SU-DHL-6 (cell line): Measurements from ENCODE around the gene CNP.

Experiments used
- H2AFZ ChIP-seq: fragments of 200-600 bp; sonication (generic); 2 replicates; pipeline ENCODE4 v1.6.1; 2014; ENCODE audit warnings: low read depth, mild to moderate bottlenecking, moderate library complexity, mixed read lengths, antibody characterized with exemption, low read length; ENCODE audit not compliant: severe bottlenecking
- H3F3A ChIP-seq: fragments of 200-600 bp; shearing (Covaris generic); 2 replicates; pipeline ENCODE4 v1.6.0; 2016; ENCODE audit warnings: antibody characterized with exemption, mild to moderate bottlenecking; ENCODE audit not compliant: insufficient read depth
- H3K27ac ChIP-seq: fragments of 200-600 bp; sonication (generic); 2 replicates; pipeline ENCODE4 v1.5.1; 2016; ENCODE audit warnings: low read depth, mild to moderate bottlenecking, low read length, moderate library complexity, mixed read lengths
- H3K27me3 ChIP-seq: fragments of 200-600 bp; sonication (generic), shearing (Covaris generic); 2 replicates; pipeline ENCODE4 v1.6.0; 2014; ENCODE audit warnings: mild to moderate bottlenecking, low read length
- H3K36me3 ChIP-seq: fragments of 200-600 bp; sonication (generic); 2 replicates; pipeline ENCODE4 v1.6.1; 2014; ENCODE audit warnings: mild to moderate bottlenecking, low read length, mixed read lengths
- H3K4me2 ChIP-seq: fragments of 300-600, 200-600 bp; shearing (Covaris generic), sonication (generic); 2 replicates; pipeline ENCODE4 v1.6.0; 2014; ENCODE audit warnings: low read length, low read depth, mild to moderate bottlenecking; ENCODE audit not compliant: poor library complexity, severe bottlenecking
- H3K4me3 ChIP-seq: fragments of 200-600 bp; sonication (generic); 2 replicates; pipeline ENCODE4 v1.5.1; 2014; ENCODE audit warnings: antibody characterized with exemption, low read length, mild to moderate bottlenecking, mixed read lengths; ENCODE audit not compliant: insufficient read depth, poor library complexity, severe bottlenecking
- H3K79me2 ChIP-seq: fragments of 200-600 bp; sonication (generic); 2 replicates; pipeline ENCODE4 v1.6.1; 2014; ENCODE audit warnings: mild to moderate bottlenecking, low read length, moderate library complexity; ENCODE audit not compliant: insufficient read depth
- H3K9ac ChIP-seq: fragments of 200-600 bp; sonication (generic); 2 replicates; pipeline ENCODE4 v1.7.0; 2014; ENCODE audit warnings: mild to moderate bottlenecking, low read length
- H3K9me2 ChIP-seq: fragments of 200-600 bp; sonication (generic); replicated peaks from 2 replicates; pipeline ENCODE4 v1.6.1; 2014; ENCODE audit warnings: low read length; ENCODE audit not compliant: insufficient read depth
- H3K9me3 ChIP-seq: fragments of 200-600 bp; sonication (generic); 2 replicates; pipeline ENCODE4 v1.6.1; 2014; ENCODE audit warnings: low read length, mixed read lengths; ENCODE audit not compliant: insufficient read depth
- H4K20me1 ChIP-seq: fragments of 200-600 bp; sonication (generic); 2 replicates; pipeline ENCODE4 v1.6.1; 2014; ENCODE audit warnings: low read depth, mild to moderate bottlenecking, antibody characterized with exemption, low read length, moderate library complexity, mixed read lengths
- EZH2phosphoT487 ChIP-seq: fragments of 200-600 bp; sonication (generic), shearing (Covaris generic); conservative IDR thresholded peaks from 2 replicates; pipeline ENCODE4 v1.6.1; 2018; ENCODE audit warnings: mild to moderate bottlenecking, antibody characterized with exemption, low read length, moderate library complexity, mixed read lengths
- TF ChIP-seq, protein P1 (sequence below): fragments of 200-600 bp; sonication (generic); IDR thresholded peaks from one replicate; pipeline ENCODE4 v1.5.1; 2017; ENCODE audit warnings: antibody characterized with exemption, mild to moderate bottlenecking, low read length, moderate library complexity; ENCODE audit not compliant: insufficient read depth, poor library complexity, severe bottlenecking

Gene CNP

DNA sequence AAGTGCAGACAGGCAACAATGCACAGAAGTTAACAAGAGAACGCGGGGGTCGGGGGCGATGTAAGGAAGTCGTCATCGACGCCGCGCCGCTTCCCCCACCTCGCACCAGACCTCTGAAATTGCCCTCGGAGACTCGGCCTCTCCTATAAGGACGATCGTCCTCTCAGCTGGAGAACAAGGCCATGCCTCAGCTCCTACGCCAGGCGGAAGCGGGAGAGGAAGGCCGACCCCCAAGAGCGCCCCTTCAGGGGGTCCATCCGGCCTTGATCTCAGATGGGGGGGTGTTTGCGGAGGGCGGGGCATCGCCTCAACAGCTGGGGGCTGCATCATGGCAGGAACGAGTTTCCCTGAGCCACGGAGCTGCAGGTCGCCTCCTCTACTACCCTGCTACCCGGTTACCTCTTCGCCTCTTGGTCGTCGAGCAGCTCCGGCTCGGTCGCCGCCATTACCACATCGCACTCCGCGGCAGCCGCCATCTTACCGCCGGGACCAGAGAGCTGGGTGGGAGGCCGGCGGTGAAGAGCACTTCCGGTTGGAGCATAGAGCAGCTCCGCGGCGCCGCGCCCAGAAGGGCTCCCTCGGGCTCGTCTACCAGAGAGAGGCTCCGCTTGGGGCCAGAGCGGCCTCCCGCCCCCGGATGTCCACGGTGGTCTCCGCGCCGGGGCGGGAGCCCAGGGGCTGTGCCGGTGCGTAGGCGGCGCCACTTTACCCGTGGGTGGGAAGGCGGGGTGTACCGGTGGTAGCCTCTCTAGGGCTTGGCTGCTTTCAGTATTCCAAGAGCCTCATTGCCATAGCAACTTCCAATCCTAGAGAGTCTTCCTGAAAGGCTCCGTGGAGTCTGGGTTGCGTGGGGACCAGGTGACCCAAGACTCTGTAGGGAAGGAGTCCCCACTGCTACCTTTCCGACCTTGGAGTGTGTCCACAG lies 50.6 kb downstream of the CNP start, which contains the start of gene DNAJC7:
Gene DNAJC7, minus strand, starts transcription at position 499 of the 925 bp plus-strand sequence. Its CDS starts 23 bp downstream, at position 476.
- peak within 1 kb of the TSS; percentile 65 for H3K27ac ChIP-seq
- H3K36me3 ChIP-seq, result no peaks in the 10 kb centered on the region
- H3K4me2 ChIP-seq, result peak within 1 kb of the TSS; percentile 76
- H2AFZ ChIP-seq, result peak within 1 kb of the TSS; percentile 87
- no peak for TF ChIP-seq EZH2phosphoT487
- TF ChIP-seq, protein P1, sequence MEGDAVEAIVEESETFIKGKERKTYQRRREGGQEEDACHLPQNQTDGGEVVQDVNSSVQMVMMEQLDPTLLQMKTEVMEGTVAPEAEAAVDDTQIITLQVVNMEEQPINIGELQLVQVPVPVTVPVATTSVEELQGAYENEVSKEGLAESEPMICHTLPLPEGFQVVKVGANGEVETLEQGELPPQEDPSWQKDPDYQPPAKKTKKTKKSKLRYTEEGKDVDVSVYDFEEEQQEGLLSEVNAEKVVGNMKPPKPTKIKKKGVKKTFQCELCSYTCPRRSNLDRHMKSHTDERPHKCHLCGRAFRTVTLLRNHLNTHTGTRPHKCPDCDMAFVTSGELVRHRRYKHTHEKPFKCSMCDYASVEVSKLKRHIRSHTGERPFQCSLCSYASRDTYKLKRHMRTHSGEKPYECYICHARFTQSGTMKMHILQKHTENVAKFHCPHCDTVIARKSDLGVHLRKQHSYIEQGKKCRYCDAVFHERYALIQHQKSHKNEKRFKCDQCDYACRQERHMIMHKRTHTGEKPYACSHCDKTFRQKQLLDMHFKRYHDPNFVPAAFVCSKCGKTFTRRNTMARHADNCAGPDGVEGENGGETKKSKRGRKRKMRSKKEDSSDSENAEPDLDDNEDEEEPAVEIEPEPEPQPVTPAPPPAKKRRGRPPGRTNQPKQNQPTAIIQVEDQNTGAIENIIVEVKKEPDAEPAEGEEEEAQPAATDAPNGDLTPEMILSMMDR, result no peak
- H3K27me3 ChIP-seq, result no peaks in the 10 kb centered on the region
- H3K9ac ChIP-seq, result peak within 1 kb of the TSS; percentile 97
- peaks cover 61% of the 10 kb centered on the region for H3K79me2 ChIP-seq
- 0 out of 2 replicates have a peak, but pooled peaks cover 3% of the 10 kb centered on the region for H3F3A ChIP-seq
- H3K4me3 ChIP-seq, result peak within 1 kb of the TSS; percentile 90
- no peaks in the 10 kb centered on the region for H3K9me2 ChIP-seq
- no peaks in the 10 kb centered on the region for H4K20me1 ChIP-seq
- no peaks in the 10 kb centered on the region for H3K9me3 ChIP-seq

DNA sequence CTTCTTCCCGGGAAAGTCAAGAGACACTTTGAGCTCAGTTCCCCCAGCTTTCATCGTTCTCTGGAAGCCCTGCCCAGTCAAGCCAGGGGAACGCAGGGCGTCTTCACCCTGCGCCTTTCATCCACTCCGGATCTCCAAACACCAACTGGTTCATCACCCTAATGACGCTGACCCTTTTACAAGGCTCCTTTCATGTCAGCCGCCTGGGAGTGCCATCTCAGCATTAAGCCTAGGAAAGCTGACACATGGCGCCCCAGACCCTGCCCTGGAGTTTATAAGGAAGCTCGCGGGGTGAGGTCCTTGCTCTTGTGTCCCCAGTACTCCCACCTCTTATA lies 51.2 kb downstream of the CNP start:
- H3F3A ChIP-seq, result 0 out of 2 replicates have a peak, but pooled peaks cover 3% of the 10 kb centered on the region
- peak overlapping the region; percentile 90 for H3K4me3 ChIP-seq
- peak overlapping the region; percentile 87 for H2AFZ ChIP-seq
- TF ChIP-seq, protein P1, result no peak
- no peak for TF ChIP-seq EZH2phosphoT487
- no peaks in the 10 kb centered on the region for H3K9me3 ChIP-seq
- peaks cover 55% of the 10 kb centered on the region for H3K79me2 ChIP-seq
- H3K4me2 ChIP-seq, result peak overlapping the region; percentile 74
- peak overlapping the region; percentile 97 for H3K9ac ChIP-seq
- no peaks in the 10 kb centered on the region for H3K27me3 ChIP-seq
- H3K27ac ChIP-seq, result peak overlapping the region; percentile 8; the same call in 1 of the 2 replicates
- no peaks in the 10 kb centered on the region for H4K20me1 ChIP-seq
- no peaks in the 10 kb centered on the region for H3K9me2 ChIP-seq
- H3K36me3 ChIP-seq, result no peaks in the 10 kb centered on the region

DNA sequence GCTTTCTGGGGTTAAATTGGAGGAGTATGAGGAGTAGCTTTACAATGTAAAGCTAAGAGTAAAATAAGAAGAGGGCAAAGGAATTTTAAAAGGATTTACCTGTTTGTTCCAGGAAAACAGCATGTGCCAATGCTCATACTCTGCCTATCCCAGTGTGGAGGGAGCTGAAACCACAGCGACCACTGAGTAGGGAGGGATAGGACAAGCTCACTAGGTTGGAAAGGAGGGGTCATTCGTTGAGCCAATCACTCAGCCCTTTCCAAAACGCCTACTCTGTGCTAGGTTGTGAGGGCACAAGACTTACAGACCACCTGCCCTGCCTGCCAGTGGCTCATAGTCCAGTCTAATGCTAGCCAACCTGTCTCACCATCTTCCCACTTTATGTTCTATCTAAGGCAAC lies 51.7 kb downstream of the CNP start:
- Histone ChIP-seq H3K27me3 (no peaks in the 10 kb centered on the region), H3K79me2 (peaks cover 49% of the 10 kb centered on the region), H3K9me2 (no peaks in the 10 kb centered on the region), H3K9me3 (no peaks in the 10 kb centered on the region), H3F3A (0 out of 2 replicates have a peak, but pooled peaks cover 3% of the 10 kb centered on the region), H4K20me1 (no peaks in the 10 kb centered on the region), H3K4me2 (peak overlapping the region; percentile 74), H3K36me3 (no peaks in the 10 kb centered on the region), H3K9ac (peak overlapping the region; percentile 97), H3K27ac (no peak overlapping the region), H2AFZ (no peak overlapping the region), H3K4me3 (peak overlapping the region; percentile 90)
- TF ChIP-seq, protein P1, result no peak
- TF ChIP-seq EZH2phosphoT487, result no peak
